Measurements from ENCODE around the gene SUPT6H.

Gene SUPT6H

GRCh38 chr17:28738680-28739384 lies 76.8 kb downstream of the SUPT6H start:
- no peak for DNase-seq

- no peak for DNase-seq
These were observed 78.7 kb downstream of the SUPT6H start for GRCh38 chr17:28740406-28741357.

- DNase-seq = no peak
These were observed 79.6 kb downstream of the SUPT6H start for GRCh38 chr17:28741358-28742349.

GRCh38 chr17:28743243-28744103 lies 81.5 kb downstream of the SUPT6H start, which contains the start of gene TRAF4:
TSS of gene TRAF4 (plus strand) at chr17:28744011. CDS start at chr17:28744113, 102 bp downstream.
- peak; percentile 84 for DNase-seq

GRCh38 chr17:28744104-28744971 lies 82.3 kb downstream of the SUPT6H start:
- DNase-seq = peak; percentile 59

GRCh38 chr17:28744972-28745785 lies 83.2 kb downstream of the SUPT6H start:
- peak; percentile 50 for DNase-seq

- DNase-seq = no peak
These were observed 83.9 kb downstream of the SUPT6H start for GRCh38 chr17:28745786-28746411.

GRCh38 chr17:28746611-28747050 lies 84.6 kb downstream of the SUPT6H start:
- DNase-seq = no peak

GRCh38 chr17:28747051-28747691 lies 85.2 kb downstream of the SUPT6H start:
- DNase-seq = no peak

- no peak for DNase-seq
These were observed 86.1 kb downstream of the SUPT6H start for GRCh38 chr17:28747801-28748750.

GRCh38 chr17:28748852-28749515 lies 87.0 kb downstream of the SUPT6H start:
- DNase-seq = no peak

- no peak for DNase-seq
These were observed 87.6 kb downstream of the SUPT6H start for GRCh38 chr17:28749516-28750177.

- peak; percentile 91 for DNase-seq
These were observed 88.4 kb downstream of the SUPT6H start for GRCh38 chr17:28750178-28751047.

- no peak for DNase-seq
These were observed 89.8 kb downstream of the SUPT6H start for GRCh38 chr17:28751600-28752366.
